Measurements from ENCODE around the gene NBEAL2.
"Not testable (repeated sequence)": the region's sequence is repeated elsewhere in the genome, so short reads cannot be mapped to it uniquely, and the experiment has no call there.

The NBEAL2 gene

GRCh38 chr3:47012342-47013230, 33.1 kb downstream of the NBEAL2 start:
- DNase-seq (ENCODE audit: low read depth) = no peak

DNA sequence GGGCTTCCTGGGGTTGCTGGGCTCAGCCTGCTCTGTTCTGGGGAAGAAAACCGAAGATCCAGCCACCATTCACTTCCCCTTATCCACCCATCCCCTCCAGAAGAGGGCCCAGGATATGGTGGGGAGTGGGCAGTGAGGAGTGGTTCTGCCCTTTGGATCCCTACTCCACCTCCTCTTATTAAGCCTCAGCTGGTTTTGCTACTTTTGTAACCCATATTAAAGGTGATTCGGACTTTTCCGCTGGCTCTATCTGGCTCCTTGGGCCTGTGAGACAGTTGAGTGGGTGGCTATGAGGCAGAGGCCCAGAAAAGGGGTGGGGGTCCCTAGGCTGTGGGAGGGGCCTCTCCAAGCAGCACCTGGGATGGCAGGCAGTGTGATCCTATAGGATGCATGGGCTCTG, 33.8 kb downstream of the NBEAL2 start:
- DNase-seq (ENCODE audit: low read depth) = no peak

DNA sequence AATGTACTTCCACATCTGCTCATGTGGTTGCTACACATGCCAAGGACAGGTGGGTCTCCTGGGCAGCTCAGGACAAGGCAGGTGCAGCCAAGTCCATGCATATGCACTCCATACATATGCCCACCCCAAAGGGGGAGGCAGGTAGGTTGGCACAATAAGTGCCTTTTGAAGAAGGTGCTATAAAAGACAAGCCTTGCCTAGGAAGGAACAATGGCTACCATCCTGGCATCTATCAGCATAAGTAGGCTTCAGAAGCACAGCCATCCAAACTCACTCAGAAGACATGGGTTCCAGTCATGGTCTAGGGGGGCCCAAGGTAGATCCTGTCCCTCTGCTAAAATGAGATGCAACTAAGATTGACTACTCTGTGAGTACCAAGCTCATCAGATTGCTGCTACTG, 34.6 kb downstream of the NBEAL2 start:
- no peak for DNase-seq (ENCODE audit: low read depth)

DNA sequence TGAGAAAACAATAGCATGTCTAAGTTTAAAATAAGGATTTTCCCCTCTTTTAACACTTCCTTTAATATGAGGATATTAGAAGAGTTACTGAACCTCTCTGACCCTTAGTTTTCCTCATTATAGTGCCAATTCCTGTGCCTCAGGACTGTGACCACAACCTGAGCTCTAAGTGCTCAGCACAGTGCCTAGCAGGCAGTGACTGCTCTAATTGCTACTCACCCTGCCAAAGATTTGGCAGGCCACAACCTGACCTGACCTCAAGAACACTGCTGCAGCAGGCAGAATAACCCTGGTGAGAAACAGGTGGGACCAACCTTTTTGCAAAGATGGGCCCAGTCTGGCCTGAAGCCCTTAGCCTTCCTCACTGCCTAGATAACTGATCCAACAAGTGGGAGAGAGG, 35.7 kb downstream of the NBEAL2 start:
- no peak for DNase-seq (ENCODE audit: low read depth)

GRCh38 chr3:47016086-47016933, 36.8 kb downstream of the NBEAL2 start:
- no peak for DNase-seq (ENCODE audit: low read depth)

DNA sequence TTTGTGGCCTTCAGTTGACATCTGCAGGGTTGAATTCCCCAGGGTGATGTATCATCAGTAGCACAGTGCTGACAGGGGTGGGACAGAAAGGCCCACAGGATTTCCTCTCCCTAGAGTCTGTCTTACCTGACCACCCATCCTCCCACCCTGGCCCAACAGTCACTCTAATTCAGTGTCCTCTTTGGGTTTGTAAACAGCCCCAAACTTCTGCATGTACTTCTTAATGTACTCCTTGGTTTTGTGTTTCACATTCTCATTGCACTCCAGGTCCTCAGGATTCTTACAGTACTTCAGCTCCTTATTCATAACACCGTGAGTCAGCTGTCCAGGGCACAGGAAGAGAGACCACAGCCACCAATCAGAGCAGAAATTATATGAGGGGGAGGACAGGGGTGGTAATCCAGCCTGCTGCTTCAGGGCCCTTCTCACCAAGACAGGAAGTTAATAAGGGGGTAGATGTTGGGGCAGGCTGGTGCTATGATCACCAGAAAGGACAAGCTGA, 37.5 kb downstream of the NBEAL2 start:
- no peak for DNase-seq (ENCODE audit: low read depth)

DNA sequence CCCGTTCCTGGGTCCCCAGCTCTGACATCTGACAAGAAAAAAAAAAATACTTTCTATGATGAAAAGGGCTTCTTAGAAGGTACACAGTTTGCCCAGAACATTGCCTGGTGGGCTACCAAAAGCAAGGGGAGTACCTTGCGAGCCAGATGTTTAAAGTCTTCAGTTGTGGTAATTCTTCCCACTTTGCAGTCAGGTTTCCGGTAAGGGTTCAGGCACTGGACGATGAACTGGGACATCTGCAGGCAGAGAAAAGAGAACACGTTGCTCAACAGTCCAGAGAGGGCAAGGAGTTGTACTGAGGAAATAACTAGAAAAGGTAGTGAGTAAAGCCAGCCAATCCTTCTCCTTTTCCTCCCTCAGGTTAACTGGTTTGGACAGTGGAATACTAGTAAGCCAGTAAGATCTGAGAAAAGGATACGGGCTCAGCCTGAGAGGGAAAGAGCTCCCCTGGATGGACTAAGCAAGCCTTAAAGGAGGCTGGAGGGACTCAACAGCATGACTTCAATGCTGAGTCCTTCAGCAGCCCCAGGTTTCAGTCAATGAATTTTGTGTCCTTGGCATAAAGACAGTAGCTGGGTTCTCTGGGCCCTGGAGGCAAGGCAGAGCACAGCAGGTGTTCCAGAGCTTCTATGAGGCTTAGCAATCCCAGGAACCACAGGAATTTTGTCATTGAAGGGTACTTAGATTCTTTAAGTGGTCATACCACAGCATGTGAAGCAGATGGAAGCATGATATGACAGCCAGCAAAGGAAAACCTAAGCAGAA, 38.2 kb downstream of the NBEAL2 start:
- DNase-seq (ENCODE audit: low read depth) = no peak

DNA sequence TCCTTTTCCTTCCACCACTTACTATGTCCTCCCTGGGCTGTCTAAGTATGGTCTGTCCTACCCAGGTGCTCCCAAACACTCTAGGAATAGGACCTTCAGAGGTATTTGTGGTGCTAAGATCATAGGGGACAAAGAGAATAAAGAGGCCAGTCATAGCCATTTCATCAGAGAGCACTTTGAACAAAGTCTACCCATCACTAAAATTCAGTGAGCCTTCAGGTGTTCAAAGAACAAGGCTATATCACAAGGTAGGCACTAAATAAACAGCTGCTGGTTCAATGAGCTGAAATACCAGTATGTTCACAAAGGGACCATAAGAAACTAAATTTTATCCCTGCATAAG, 38.8 kb downstream of the NBEAL2 start:
- DNase-seq (ENCODE audit: low read depth) = no peak

DNA sequence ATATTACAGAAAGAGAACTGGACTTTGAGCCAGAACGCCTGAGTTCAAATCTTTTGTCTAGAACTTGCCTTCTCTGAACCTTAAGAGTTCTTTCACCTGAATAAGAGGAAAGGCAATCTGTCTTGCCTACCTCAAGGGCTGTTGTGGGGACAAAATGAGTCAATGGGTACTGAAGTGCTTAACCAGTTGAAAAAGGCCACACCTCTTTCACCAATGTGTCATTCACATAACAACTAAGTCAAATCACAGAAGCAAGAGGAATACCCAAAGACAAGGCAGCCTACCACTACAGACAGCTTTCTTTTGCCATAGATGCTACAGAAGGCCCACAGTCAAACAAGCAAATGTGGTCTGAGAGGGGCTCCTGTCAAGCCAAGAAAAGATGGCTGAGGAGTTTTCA, 39.7 kb downstream of the NBEAL2 start:
- DNase-seq (ENCODE audit: low read depth) = no peak

DNA sequence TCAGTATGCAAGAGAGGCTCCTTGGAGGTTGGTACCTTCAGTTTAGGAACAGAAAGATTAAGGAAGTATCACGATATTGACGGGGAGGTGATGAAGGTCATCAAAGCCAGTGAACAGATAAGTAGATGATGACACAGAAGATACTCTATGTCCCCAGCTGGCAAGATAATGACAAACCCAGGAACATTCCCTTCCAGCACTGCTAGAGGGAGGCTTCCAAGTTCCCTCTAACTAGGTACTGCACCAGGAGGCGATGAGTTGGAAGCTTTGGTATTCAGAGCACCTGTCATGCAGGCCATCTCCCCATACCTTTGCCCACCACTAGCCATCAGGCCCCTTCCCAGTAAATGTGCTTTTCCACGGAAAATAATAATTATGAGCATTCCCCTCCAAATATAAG, 40.8 kb downstream of the NBEAL2 start:
- DNase-seq (ENCODE audit: low read depth) = no peak

DNA sequence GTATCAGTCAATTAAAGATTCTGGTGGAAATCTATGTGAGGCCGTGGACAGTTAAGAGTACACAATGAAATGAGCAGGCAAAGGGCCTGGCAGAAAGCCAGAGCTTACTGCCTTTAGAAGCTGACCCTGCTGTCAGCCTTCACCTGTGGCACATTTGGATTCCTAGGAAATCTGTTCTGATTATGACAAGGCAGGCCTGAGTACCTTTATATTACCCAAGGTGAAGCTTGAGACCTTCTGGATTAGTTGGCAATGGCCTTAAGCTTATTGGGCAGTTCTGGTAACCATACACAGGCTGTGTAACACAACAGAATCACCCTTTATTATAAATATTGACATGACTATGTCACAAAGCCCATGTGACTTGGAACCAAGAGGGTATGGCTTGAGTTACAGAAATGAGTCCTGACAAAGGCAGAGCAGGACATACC, 43.2 kb downstream of the NBEAL2 start:
- DNase-seq (ENCODE audit: low read depth) = no peak

DNA sequence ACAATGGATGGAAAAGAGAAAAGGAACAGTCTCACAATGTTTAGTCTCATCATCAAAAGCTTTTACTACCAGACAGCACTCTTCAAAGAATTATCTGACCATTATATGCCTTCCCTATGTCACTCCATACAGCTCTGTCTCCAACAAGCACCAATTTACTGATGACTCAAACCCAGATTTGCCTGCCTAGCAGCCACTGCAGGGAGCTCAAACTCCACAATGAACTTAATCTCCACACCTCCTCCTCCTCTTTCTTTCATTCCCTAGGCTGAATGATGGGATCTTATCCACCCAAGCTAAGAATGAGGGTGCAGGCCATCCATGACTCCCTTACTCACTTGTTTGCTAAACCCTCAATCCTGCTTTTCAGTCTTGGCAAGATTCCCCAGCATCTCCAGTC, 45.5 kb downstream of the NBEAL2 start:
- no peak for DNase-seq (ENCODE audit: low read depth)

DNA sequence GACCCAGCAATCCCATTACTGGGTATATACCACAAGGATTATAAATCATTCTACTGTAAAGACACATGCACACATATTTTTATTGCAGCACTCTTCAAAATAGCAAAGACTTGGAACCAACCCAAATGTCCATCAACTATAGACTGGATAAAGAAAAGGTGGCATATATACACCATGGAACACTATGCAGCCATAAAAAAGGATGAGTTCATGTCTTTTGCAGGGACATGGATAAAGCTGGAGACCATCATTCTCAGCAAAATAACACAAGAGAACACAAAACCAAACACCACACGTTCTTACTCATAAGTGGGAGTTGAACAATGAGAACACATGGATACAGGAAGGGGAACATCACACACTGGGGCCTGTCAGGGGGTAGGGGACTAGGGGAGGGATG, 47.0 kb downstream of the NBEAL2 start:
- DNase-seq (ENCODE audit: low read depth) = not testable (repeated sequence)

- no peak for DNase-seq (ENCODE audit: low read depth)
Observed at GRCh38 chr3:47028146-47028545, 48.7 kb downstream of the NBEAL2 start.

GRCh38 chr3:47028667-47029066, 49.2 kb downstream of the NBEAL2 start:
- DNase-seq (ENCODE audit: low read depth) = no peak

DNA sequence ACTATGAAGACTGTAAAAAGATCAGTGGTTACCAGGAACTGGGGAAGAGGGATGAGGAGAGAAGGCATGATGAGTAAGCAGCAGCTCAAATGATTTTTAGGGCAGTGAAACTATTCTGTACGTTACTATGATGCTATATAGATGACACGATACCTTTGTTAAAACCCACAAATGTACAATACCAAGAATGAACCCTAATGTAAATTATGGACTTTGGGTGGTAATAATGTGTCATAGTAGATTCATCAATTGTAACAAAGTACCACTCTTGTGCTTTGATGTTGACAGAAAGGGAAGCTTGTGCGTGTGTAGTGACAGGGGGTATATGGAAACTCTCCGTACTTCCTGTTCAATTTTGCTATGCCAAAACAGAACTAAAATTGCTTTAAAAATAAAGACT, 51.6 kb downstream of the NBEAL2 start:
- DNase-seq (ENCODE audit: low read depth) = not testable (repeated sequence)

- no peak for DNase-seq (ENCODE audit: low read depth)
Observed at GRCh38 chr3:47034868-47035489, 55.5 kb downstream of the NBEAL2 start.

- no peak for DNase-seq (ENCODE audit: low read depth)
Observed at GRCh38 chr3:47035645-47036044, 56.2 kb downstream of the NBEAL2 start.

DNA sequence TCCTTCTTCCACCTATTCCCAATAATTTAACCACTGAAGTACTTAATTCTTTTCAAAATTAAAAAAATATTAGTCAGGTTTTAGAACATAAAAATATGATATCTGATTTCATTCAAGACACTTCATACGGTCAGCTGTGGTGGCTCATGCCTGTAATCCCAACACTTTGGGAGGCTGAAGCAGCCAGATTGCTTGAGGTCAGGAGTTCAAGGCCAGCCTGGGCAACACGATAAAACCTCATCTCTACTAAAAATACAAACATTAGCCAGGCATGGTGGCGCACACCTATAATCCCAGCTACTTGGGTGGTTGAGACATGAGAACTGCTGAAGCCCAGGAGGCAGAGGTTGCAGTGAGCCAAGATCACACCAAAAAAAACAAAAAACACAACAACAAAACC, 56.7 kb downstream of the NBEAL2 start:
- no peak for DNase-seq (ENCODE audit: low read depth)

DNA sequence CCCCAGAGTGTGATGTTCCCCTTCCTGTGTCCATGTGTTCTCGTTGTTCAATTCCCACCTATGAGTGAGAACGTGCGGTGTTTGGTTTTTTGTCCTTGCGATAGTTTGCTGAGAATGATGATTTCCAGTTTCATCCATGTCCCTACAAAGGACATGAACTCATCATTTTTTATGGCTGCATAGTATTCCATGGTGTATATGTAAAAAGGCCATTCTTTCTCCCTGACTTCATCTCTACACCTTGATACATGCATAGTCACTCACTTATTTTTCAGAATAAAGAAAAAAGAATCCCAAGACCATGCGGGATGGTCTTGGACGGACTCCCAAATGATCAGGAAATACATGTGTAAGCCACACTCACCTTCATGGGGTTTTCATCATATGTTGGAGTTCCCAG, 57.8 kb downstream of the NBEAL2 start:
- not testable (repeated sequence) for DNase-seq (ENCODE audit: low read depth)

DNA sequence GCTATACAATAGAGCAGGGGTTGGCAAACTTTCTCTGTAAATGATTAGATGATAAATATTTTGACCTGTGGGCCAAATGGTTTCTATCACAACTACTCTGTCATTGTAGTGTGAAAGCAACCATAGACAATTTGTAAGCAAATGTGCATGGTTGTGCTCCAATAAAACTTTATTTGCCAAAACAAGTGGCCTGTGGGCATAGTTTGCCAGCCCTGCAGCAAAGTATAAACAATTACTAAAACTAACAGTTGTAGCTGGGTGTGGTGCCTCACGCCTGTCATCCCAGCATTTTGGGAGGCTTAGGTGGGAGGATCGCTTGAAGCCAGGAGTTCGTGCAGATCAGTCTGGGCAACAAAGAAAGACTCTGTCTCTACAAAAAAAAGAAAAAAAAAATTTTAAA, 61.6 kb downstream of the NBEAL2 start:
- no peak for DNase-seq (ENCODE audit: low read depth)

GRCh38 chr3:47042231-47042791, 62.8 kb downstream of the NBEAL2 start:
- no peak for DNase-seq (ENCODE audit: low read depth)

Measured in activated T-cell treated with anti-CD3 and anti-CD28 coated beads for 1 hour (primary cell).